Right ventricle myocardium inferior (tissue), 1 donor: ENCODE data around the gene CEP41. TPM values are rescaled to one million over a fixed set of nuclear protein-coding genes. Genes with fewer than 3 reads are reported as not detected.

ENCODE experiments used
- ATAC-seq: fragments of 200-7000 bp; cut with Tn5 transposase; one replicate; pipeline ENCODE4 v1.9.1; 2020; ENCODE audit warnings: mild to moderate bottlenecking, moderate library complexity
- DNase-seq: peaks from one replicate; pipeline ENCODE4 v3.0.0; 2021; ENCODE audit errors: missing footprints
- intact Hi-C: fragments of 100-400 bp; cut with DNase I; formaldehyde crosslinking; loops from one replicate; pipeline ENCODE4 v1.11.0; 2022
- total RNA-seq: library from RNA; stranded (reverse); fragmentation: NEBNext Ultra II Directional; extraction: Animal tissue kit (Norgen Biotek cat#: 25700); gene quantifications from one replicate; pipeline ENCODE4 v1.2.1, GENCODE V29; 2021
- donor health status: DM: no; HTN: yes; CAD: no; lungs with severe emphysema.

Gene CEP41
- total RNA-seq, 1 donor from 2014 or later: 3.8 TPM

DNA sequence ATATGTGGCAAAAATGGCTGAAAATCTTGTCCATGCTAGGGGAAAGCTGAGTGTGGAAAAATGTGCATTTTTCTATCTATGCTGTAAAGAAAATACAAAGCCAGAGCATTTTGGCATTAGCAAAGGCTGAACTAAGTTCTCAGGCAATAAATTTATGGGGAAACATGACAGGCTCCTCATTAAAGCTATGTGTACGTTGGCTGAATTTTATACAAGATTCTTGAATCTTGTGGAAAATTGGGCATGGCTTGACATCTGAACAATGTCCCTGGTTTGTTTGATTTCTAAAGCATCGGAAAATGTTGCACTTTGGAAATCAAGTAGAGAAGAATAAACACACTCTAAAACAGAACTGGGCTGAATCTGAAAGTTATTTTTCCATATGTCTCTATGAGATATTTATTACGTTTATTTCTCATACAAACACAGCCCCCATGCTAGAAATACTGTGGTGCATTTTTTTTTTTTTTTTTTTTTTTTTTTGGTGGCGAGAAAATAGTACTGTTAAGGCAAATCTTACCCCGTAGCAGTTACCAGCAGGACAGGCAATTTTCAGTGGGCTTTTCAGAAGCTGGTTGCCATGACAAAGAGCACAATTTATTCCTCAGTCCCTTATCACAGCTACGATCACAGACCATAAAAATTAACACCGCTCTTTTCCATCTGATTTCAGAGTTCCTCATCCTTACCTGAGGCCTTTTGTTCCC is 43.6 kb downstream of the CEP41 start:
- ATAC-seq (no peak), DNase-seq (no peak)
- intact Hi-C loops: no loop called here

DNA sequence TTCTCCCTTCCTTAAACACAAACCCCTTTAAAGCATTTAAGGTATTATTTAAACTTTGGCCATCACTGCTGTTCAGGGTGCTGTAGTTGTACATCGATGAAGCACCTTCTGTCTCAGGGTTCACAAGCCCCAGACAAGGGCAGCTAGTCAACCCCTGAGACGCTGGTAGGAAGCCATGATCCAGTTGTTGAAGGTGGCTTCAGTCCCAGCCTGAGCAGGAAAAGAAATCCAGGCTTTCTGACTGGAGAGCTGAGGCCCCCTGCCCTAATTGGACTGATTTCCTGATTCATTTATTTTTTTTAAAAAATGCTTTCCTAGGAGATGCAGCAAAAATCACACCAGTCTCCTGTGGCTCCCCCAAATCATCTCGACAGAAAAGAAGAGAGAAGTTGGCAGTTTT is 44.7 kb downstream of the CEP41 start:
- intact Hi-C loops: no loop called here
- no peak for ATAC-seq
- DNase-seq: no peak

DNA sequence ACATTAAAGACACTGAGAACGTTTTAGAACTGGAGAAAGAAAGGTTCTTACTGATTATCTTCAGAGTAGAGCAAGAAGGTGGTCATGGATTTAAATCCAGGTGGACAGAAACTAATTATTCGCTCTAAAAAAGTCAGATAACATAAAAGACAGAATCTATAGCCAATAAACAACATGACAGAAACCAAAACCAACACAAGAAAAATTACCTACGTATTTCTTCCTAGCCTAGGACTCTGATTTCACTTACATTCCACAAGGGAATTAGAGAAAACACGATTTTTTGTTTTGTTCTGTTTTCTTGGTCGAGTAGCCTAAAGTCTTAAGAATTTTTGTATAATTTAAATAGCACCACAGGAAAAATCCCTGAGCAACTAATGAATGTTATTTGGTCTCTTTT is 45.4 kb downstream of the CEP41 start:
- ATAC-seq: no peak
- intact Hi-C loops: no loop called here
- no peak for DNase-seq

DNA sequence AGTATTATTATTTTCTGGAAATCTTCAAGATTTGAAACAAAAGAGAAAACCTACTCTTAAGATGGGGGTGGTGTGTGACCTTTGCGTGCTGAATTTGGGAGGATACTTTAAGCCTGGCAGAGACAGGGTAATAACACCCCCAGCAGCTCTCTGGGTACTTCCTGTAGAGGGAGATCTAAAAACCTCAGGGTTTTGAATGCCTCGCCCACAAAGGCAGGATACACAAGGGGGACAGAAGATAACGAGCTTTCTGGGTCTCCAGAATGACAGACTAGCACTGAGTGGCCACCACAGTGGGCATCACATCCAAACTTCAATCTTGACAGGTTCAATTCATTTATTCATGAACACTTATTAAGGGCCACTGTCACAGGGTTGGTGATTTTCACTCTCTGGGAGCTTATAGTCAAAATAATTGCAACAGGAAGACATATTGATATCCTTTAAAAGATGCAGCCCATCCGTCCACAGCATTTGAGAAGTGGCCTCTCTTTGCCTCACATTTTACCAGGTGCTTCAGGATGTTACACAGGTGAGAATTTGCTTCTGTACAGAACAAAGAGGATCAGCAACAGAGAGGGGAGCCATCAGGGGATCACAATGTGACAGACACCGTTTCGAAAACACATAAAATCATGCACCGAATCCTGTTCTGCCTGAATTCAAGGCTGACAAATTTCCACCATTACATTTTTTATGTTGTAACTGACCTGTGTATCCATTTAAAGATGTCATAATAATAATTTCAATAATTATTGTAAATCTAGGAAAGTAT is 46.2 kb downstream of the CEP41 start:
- DNase-seq (no peak), ATAC-seq (no peak)
- intact Hi-C loops: no loop called here

DNA sequence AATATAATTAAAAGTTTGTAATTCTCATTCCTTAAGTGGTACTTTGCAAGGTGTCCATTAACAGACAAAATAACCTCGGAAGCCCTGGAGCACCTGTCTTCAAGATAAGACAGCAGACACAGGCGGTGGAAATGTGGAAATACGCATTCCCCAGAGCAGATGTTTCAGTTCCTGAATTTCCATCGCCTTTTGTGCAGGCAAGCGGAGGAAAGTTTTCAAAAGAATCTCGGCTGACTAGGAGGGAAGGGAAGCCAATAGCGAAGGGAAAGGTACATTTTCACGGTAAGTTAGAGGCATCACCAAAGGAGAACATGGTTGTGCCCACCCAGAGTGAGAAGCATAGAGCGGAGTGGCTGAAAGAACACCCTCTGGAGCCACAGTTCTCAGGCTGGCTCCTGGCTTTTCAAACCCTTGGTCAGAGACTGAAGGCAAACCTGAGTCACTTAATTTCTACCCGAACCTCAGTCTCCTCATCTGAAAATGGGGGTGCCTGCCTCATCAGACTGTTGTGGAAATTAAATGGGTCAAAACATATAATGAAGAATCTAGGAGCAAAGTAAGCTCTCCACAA is 46.9 kb downstream of the CEP41 start:
- DNase-seq (no peak), ATAC-seq (no peak)
- intact Hi-C loops: no loop called here

DNA sequence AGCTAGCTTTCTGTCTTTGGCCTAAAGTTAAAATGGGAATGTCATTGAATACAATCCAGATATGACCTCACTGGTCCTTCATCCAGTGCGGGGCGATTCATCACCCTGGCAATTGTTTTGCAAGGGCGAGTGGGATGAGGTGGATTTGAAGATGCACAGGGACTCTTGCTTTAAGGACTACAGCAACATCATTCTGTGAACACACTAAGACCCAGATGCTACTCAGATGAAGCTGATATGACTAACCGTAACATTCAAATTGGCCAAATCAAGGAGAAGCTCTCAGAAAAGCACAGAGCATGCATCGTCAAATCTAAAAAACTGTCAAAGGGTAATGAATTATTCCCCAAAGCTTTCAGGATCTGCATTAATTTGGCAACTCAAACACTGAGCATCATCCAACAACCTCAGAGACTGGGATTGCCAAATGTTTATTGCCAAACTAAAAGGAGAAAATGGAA is 47.7 kb downstream of the CEP41 start:
- intact Hi-C loops: no loop called here
- peak; percentile 54 for ATAC-seq
- no peak for DNase-seq

DNA sequence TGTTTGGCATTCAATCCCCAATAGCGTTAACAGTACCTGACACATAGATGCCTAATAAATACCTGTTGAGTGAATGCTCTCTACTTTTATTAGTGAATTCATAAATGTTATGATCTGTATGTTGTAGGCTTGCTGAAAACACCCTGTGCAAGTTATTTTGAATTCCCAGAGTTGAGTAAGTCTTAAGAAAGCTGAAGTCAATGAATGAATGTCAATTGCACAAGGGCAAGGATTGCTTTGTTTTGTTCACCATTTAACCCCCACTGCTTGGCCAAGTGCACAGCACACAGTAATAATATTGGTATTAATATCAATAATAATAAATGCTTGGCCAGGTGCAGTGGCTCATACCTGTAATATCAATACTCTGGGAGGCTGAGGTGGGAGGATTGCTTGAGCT is 50.3 kb downstream of the CEP41 start:
- no peak for DNase-seq
- intact Hi-C loops: no loop called here
- ATAC-seq: no peak

DNA sequence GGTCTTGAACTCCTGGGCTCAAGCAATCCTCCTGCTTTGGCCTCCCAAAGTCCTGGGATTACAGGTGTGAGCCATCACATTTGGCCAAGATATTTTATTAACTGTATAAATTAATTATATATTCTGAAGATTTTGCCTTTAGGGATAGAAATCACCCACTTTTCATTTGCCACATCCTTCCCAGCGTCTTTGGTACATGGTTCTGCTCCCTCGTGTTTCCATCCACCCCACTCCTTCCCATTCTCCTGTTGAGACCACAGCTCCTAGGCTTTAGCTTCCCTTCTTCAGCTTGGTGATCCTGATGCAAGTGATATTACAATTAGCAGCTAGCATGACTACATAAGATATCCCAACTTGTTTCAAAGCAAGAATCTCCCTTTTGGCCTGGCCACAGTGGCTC is 52.1 kb downstream of the CEP41 start:
- ATAC-seq (no peak), DNase-seq (no peak)
- intact Hi-C loops: no loop called here

DNA sequence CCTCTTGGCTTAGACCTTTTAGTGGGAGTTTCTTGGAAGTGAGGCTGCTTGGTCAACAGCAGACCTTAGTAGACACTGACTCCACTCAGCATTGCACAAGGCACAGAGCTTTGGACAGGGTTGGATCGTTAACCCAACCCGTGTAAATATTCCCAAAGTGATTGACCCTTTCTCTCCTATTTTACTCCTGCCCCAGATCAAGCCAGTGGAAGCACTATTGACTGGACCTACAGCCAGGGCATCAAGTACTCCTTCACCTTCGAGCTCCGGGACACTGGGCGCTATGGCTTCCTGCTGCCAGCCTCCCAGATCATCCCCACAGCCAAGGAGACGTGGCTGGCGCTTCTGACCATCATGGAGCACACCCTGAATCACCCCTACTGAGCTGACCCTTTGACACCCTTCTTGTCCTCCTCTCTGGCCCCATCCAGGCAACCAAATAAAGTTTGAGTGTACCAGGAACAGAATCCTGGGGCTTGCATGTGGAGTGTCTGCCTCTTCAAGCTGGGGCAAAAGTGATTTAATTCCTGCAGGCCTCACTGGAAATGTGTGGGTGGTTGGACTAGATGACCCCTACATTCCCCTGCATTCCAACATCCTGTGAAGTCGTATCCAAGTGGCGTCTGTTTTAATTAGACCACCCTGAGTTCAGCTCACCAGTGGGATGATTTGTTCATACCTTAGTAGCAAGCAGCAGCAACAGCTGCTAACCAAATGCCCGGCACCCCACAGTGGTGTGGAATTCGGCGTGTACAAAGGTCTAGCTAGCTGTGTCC is 53.0 kb downstream of the CEP41 start:
- DNase-seq: no peak
- intact Hi-C loops: no loop called here
- no peak for ATAC-seq

DNA sequence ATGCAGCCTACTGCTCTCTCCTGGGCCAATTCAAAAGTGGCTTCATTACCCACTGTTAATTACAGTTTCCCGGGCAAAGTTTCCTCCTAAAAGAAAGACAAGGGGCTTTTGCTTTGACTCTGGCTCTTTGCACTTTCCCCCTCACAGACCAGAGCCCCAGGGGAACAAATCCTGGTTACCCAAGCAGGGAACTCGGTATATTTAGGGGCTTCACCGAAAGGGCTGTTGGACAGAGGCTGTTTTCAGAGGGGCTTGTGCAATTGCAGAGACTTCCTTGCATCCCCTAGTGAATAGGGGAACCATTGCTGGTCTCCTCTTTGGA is 53.5 kb downstream of the CEP41 start:
- intact Hi-C loops: no loop called here
- DNase-seq (no peak), ATAC-seq (no peak)

DNA sequence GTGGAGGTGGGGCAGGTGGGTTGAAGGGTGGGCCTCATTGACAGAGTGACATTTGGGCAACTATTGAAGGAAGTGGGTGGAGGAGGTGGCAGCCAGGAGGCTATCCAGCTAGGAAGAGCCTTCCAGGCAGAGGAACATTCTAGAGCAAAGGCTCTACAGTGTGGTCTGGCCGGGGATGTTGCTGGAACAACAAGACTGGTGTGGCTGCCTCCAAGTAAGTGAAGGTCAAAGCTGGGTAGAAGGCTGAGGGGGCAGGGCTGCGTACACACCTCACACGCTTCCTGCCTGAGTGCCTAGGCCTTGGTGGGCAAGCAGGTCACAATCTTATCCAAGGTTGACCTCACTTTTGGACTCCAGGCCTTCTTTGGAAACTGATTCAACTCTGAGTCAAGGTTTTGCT is 53.9 kb downstream of the CEP41 start:
- ATAC-seq (no peak), DNase-seq (no peak)
- intact Hi-C loops: no loop called here

DNA sequence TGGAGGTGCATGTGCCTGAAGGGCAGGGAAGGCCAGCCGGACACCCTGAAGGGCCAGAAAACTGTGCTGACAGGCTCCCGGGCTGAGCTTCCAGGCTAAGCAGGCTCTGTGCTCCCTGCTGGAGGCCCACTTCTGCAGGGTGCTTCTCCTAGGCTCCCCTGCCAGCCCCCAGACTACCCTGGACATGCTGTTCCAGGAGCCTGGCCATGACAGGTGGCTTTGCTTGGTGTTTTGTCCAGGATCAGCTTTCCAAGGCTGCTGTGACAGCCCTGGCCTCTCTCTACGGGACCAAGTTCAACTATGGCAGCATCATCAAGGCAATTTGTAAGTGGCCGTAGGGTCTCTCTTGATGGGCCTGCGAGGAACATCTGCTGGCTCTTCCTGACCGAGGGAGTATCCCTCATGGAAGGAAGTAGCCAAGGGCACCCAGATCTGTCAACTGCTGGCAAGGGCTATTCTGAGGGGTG is 55.2 kb downstream of the CEP41 start:
- DNase-seq (no peak), ATAC-seq (no peak)
- intact Hi-C loops: no loop called here

DNA sequence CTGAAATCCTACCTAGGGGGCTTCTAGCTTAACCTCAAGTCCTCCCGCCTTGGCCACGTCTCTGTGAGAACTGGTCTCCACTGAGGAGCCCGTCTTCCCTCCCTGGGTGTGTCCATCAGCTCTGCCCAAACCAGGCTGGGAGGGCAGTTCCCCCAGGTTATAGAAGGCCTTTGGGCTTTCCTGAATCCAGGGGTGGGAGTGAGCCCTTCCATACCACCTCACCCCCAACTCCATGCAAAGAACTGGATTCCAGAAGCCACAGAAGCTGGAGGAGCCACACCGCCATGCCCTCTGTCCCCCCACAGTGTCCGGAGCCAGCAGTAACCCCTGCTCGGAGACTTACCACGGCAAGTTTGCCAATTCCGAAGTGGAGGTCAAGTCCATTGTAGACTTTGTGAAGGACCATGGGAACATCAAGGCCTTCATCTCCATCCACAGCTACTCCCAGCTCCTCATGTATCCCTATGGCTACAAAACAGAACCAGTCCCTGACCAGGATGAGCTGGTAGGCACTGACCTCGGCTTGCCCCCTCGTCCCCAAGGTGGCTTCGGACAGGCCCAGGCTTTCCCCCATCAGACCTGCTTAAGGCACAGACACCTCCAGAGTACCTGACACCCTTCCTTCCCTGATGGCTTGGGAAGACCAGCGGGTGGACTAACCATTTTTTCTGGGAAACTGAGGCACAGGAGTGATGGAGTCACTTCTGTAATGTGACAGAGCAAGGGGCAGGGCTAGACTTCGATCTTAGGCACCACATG is 55.8 kb downstream of the CEP41 start:
- intact Hi-C loops: no loop called here
- ATAC-seq (no peak), DNase-seq (no peak)

DNA sequence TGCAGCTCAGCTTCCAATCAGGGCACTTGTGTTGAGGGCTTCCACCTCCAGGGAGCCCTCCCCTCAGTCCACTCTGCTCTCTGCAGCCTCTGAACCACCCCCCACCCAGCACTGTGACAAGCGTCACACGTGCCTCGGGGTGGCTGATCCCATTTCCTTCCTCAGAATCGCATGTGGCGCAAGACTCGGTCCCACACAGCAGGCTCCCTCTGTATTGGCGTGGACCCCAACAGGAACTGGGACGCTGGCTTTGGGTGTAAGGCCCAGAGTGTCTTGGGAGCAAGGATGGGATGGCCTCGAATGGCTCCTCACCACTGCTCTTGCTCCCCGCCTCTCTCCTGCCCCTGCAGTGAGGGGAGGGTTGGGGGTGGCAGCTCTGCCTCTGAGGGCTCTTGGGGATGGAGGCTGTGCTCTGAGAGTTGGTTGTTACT is 56.4 kb downstream of the CEP41 start:
- ATAC-seq (no peak), DNase-seq (no peak)
- intact Hi-C loops: no loop called here

DNA sequence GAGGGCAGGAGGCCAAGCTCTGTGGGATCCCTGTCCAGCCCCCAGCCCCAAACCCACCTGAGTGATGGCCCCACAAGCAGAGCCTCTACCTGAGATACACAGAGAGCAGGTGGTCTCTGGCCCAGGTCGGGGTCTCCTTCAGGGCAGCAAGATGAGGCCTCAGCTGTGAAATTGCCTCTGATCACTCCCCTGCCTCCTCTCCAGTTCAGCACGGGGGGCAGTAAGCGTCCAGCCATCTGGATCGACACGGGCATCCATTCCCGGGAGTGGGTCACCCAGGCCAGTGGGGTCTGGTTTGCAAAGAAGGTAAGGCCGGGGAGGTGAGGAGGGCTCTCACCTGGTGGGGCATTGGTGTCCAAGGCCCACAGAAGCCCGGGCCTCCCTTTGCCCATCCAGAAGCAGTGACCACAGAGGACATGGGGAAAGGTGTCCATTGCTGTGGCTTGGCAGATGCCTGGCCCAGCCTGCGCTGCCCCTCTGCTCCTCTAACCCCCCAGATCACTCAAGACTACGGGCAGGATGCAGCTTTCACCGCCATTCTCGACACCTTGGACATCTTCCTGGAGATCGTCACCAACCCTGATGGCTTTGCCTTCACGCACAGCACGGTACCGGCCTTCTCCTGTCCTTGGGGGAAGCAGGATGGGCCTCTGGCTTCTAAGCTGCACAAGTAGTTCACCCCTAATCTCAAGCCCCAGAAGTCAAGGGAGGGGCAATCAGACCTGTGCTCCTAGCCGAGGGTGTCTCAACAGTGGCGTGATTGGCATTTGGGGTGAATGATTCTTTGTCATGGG is 57.4 kb downstream of the CEP41 start:
- DNase-seq (no peak), ATAC-seq (no peak)
- intact Hi-C loops: no loop called here

DNA sequence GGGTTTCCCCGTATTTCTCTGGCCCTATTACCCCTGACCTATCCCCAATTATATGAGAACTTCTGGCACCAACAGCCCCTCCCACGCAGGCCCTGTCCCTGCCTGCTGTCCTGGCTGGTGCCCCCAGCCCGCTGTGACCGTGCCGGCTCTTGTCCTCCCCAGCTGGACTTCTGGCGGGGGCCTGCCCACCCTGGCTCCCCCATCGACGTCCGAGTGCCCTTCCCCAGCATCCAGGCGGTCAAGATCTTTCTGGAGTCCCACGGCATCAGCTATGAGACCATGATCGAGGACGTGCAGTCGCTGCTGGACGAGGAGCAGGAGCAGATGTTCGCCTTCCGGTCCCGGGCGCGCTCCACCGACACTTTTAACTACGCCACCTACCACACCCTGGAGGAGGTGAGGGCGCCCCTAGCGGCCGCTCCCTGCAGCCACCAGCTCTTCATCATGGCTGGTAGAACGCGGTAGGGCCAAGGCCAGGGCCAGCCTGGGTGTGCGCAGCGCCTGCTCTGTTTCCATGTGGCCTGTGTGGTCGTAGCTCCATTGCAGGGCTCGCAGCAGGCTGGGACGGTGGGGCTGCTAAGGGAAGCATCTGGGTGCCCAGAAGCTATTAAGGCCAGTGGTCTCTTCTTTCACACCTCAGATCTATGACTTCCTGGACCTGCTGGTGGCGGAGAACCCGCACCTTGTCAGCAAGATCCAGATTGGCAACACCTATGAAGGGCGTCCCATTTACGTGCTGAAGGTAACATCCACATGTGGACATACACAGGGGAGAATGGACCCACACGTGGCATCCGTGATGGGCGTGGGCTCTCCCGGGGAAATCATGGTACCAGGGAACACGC is 59.1 kb downstream of the CEP41 start:
- no peak for ATAC-seq
- no peak for DNase-seq
- intact Hi-C loops: no loop called here

DNA sequence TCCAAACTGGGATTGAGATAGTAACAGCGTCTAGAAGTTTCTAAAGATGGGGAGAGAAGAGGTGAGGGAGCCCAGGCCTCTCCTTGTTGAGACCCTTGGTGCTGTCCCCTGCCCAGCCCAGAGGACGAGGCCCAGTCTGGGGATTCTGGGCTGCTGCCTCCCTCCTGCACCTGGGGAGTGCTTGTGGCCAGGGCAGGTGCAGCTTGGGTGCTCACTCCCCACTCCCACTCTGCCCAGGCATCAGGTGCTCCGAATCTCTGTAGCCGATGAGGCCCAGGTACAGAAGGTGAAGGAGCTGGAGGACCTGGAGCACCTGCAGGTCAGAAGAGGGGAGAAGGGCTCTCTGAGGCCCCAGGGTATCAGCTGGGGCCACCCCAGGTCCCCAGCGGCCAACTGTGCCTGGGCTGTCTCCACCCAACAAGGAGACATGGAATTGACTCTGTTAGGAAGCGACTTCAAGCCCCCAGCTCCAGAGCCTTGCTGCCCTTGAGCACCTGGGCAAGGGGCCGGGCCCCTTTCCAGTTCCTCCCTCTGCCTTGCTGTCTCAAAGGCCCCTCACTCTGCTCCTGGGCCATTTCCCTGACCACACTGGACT is 59.9 kb downstream of the CEP41 start:
- no peak for ATAC-seq

More for the DNA sequence above, 59.9 kb downstream of the CEP41 start:
- intact Hi-C loops: no loop called here
- DNase-seq: no peak
